Subcutaneous adipose tissue (tissue), 4 donors: ENCODE data around the gene NFKBIZ. TPM values are rescaled to one million over a fixed set of nuclear protein-coding genes. Genes with fewer than 3 reads are reported as not detected.

Source experiments
- CTCF ChIP-seq: fragments of 450-650 bp; IDR thresholded peaks from one replicate; pipeline ENCODE4 v1.5.1; 2016; ENCODE audit warnings: low read depth, mild to moderate bottlenecking, control low read depth, antibody characterized with exemption, moderate library complexity
- total RNA-seq, 4 donors: library from RNA; depleted of rRNA; stranded (reverse); fragments of >200 nt; gene quantifications; one replicate each; pipeline ENCODE4 v1.1.0, GENCODE V29; 2016

Gene NFKBIZ
- total RNA-seq = 10 to 100 TPM; 19.2 to 45.8 (median 28.2) TPM

- TF ChIP-seq CTCF = no peak
Measured at GRCh38 chr3:101848754-101849713, at the start of gene NFKBIZ. Gene NFKBIZ (plus strand): TSS chr3:101849514. CDS start chr3:101849629, 115 bp downstream.

DNA sequence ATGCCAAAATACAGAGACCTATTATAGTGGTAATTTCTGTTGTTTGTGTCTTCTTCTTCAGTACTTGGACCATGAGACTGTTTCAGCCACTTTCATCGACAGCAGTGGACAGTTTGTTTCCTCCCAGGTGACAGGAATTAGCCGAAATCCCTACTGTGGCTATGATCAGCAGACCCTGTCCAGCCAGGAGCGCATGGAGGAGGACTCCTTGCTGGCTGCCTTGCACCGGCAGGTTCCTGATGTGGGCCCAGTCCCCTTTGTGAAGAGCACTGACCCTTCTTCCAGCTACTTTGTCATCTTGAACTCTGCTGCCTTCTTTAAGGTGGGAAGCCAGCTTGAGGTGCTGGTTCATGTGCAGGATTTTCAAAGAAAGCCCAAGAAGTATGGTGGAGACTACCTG lies 48.1 kb upstream of the NFKBIZ start:
- no peak for TF ChIP-seq CTCF

- no peak for TF ChIP-seq CTCF
Measured at GRCh38 chr3:101802179-101802578, 47.1 kb upstream of the NFKBIZ start.

- no peak for TF ChIP-seq CTCF
Measured at GRCh38 chr3:101803173-101803782, 46.0 kb upstream of the NFKBIZ start.

- TF ChIP-seq CTCF = no peak
Measured at GRCh38 chr3:101803939-101804338, 45.4 kb upstream of the NFKBIZ start.

- TF ChIP-seq CTCF = no peak
Measured at GRCh38 chr3:101806491-101806890, 42.8 kb upstream of the NFKBIZ start.

DNA sequence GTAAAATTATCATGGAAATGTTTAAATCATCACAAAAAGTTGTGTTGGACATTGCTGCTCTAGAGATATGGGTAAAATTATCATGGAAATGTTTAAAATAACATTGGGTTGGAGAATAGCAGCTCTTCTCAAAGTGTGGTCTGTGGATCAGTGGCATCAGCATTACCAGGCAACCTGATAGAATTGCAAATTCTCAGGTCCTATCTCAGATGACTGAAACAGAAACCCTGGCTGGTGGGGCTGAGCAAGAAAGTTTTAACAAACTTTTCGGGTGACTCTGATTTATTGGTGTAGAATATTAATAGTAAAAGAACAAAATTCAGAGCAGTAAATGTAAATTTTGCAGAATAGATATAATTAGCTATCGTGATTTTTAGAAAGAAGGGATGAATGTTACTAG lies 41.4 kb upstream of the NFKBIZ start:
- no peak for TF ChIP-seq CTCF
